ENCODE data around the gene CDKN2B-AS1. TPM values are rescaled to one million over a fixed set of nuclear protein-coding genes. Genes with fewer than 3 reads are reported as not detected.

The CDKN2B-AS1 gene
- total RNA-seq, 6 experiments from 2014 or later, result 0.61 to 1.5 (median 1.2) TPM

DNA sequence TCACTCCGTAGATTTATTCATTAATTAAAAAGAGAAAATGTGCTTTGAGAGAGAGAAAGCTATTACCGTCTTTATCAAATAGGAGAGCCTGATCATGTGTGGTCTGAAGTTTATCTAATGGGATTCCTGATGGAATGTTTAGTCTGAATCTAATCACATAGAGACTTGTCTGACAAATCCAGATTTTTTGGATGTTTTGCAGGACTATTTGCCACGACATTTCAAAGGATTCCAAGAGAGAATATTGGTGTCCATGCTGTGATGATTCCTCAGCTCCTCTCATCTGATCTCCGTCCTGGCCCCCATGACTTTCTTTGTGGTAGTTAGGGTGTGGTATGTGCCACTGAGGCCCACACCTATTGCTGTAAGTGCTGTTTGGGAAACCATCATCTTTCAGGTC, 34.6 kb downstream of the CDKN2B-AS1 start:
- H3K4me1 Mint-ChIP-seq (ENCODE audit: low read depth), result peaks cover 35% of the 10 kb centered on the region
- H3K27ac Mint-ChIP-seq, result no peak overlapping the region
- TF ChIP-seq, protein P1, sequence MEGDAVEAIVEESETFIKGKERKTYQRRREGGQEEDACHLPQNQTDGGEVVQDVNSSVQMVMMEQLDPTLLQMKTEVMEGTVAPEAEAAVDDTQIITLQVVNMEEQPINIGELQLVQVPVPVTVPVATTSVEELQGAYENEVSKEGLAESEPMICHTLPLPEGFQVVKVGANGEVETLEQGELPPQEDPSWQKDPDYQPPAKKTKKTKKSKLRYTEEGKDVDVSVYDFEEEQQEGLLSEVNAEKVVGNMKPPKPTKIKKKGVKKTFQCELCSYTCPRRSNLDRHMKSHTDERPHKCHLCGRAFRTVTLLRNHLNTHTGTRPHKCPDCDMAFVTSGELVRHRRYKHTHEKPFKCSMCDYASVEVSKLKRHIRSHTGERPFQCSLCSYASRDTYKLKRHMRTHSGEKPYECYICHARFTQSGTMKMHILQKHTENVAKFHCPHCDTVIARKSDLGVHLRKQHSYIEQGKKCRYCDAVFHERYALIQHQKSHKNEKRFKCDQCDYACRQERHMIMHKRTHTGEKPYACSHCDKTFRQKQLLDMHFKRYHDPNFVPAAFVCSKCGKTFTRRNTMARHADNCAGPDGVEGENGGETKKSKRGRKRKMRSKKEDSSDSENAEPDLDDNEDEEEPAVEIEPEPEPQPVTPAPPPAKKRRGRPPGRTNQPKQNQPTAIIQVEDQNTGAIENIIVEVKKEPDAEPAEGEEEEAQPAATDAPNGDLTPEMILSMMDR (IDR thresholded peaks at IDR 0.05), result no peak
- DNase-seq, result no peak
- no peak overlapping the region for H3K4me3 Mint-ChIP-seq
- H3K36me3 Mint-ChIP-seq (ENCODE audit: low read depth), result no peaks in the 10 kb centered on the region
- no peaks in the 10 kb centered on the region for H3K9me3 Mint-ChIP-seq
- peaks cover 2% of the 10 kb centered on the region; the same call in 1 of the 2 replicates for H3K27me3 Mint-ChIP-seq (ENCODE audit: insufficient read depth)

DNA sequence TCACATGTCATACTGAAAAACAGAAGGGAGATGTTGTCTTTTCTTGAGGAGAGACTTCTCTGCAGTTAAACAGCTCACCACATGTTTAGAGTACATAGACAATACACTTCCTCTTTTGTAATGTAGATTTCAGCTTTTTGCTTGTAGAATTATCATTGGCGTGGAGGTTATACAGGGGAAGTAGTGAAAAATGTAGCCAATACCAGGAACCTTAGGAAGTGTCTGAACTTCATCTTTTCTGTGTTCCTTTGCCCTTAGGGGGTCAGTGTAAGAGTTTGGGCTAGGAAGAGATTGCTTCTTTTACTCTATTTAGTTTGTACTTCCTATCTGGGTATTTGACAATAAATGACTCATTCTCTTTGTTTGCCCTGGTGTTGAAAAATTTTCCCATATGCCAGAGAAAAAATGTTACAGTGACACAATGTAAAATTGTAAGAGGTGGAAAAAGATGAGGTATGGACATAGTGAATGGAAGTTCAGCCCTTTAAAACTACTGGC, 35.6 kb downstream of the CDKN2B-AS1 start:
- Mint-ChIP-seq H3K4me3 (peak overlapping the region; percentile 13; the same call in 1 of the 2 replicates), H3K4me1 (ENCODE audit: low read depth) (peaks cover 35% of the 10 kb centered on the region), H3K27ac (peak overlapping the region; percentile 67), H3K36me3 (ENCODE audit: low read depth) (no peaks in the 10 kb centered on the region), H3K27me3 (ENCODE audit: insufficient read depth) (peaks cover 2% of the 10 kb centered on the region; the same call in 1 of the 2 replicates), H3K9me3 (no peaks in the 10 kb centered on the region)
- peak; percentile 45 for DNase-seq
- TF ChIP-seq, protein P1 (IDR thresholded peaks at IDR 0.05), result no peak

DNA sequence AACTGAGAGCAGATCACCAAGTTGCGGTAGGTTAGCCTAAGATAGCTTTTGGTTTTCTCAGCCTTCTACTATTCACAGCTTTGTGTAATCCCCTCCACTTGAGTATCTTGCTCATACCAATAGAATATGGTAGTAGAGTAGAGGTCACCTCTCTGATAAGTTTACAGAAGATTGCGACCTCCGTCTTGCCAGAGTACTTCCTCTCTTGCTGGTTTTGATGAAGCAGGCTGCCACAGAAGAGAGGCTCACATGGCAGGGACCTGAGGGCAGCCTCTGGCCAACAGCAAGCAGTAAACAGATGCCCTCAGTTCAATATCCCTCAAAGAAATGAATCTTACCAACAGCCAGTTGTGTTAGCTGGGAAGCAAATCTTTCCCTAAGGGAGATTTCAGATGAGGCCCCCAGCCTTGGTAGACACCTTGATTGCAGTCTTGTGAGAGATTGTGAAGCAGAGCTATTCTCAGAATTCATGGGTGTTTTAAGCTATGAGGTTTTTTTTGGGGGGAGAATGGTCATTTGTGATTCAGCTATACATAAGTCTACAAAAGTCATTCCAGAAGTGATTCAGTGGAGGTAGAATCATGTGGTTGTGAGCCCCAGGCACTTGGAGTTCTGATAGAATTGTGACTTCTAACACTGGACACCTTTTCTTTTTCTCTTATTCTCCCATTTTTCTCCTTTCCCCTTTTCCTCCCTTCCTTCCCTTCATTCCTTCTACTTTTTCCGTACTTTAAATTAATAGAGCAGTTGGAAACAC, 37.2 kb downstream of the CDKN2B-AS1 start:
- TF ChIP-seq, protein P1 (IDR thresholded peaks at IDR 0.05), result no peak
- no peaks in the 10 kb centered on the region for H3K9me3 Mint-ChIP-seq
- peak overlapping the region; percentile 22; the same call in 1 of the 2 replicates for H3K27ac Mint-ChIP-seq
- no peak for DNase-seq
- no peaks in the 10 kb centered on the region for H3K27me3 Mint-ChIP-seq (ENCODE audit: insufficient read depth)
- peaks cover 44% of the 10 kb centered on the region for H3K4me1 Mint-ChIP-seq (ENCODE audit: low read depth)
- no peaks in the 10 kb centered on the region for H3K36me3 Mint-ChIP-seq (ENCODE audit: low read depth)
- H3K4me3 Mint-ChIP-seq, result no peak overlapping the region

DNA sequence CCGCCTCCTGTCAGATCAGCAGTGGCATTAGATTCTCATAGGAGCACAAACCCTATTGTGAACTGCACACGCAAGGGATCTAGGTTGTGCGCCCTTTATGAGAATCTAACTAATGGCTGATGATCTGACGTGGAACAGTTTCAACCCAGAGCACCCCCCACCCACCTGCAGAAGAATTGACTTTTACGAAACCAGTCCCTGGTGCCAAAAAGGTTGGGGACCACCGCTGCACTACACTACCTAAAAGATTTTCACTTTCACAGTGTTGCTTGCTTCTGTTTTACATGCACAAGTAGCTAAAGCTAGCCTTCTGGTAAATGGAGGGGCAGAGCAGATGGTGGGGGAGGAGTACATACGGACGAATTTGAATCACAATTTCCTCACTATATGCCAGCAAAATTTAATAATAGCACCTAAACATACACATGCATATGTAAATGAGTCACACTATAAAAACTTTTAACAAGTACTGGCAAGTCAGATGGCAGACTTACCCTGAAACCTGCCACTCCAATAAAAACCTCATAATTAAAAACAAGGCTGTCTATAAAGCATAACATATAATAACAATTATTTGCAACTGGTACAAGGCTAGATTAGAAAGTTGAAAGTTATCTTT, 38.5 kb downstream of the CDKN2B-AS1 start:
- TF ChIP-seq, protein P1 (IDR thresholded peaks at IDR 0.05), result no peak
- H3K4me3 Mint-ChIP-seq, result no peak overlapping the region
- no peaks in the 10 kb centered on the region for H3K36me3 Mint-ChIP-seq (ENCODE audit: low read depth)
- peaks cover 56% of the 10 kb centered on the region for H3K4me1 Mint-ChIP-seq (ENCODE audit: low read depth)
- no peaks in the 10 kb centered on the region for H3K9me3 Mint-ChIP-seq
- no peak for DNase-seq
- no peak overlapping the region for H3K27ac Mint-ChIP-seq
- no peaks in the 10 kb centered on the region for H3K27me3 Mint-ChIP-seq (ENCODE audit: insufficient read depth)

DNA sequence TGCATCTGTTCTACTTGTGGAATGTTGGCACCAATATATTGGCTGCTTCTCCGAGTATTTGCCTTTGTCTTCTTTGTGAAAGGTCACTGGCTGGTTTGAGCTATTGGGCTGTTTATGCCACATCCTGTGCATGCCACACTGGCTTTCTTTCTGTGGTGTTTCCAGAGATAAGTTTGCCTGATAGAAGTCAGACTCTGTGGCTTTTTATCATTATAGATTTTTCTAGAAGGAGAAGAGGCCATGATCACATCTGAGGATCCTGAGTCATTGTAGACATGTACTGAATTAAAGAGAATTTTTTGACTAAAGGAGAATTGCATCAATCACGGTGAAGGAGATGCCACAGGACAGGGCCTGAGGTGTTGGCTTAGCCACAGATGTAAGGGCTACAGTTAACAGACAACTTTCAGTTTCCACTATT, 41.0 kb downstream of the CDKN2B-AS1 start:
- no peak for DNase-seq
- Mint-ChIP-seq H3K27ac (no peak overlapping the region), H3K9me3 (no peaks in the 10 kb centered on the region)

More for the DNA sequence above, 41.0 kb downstream of the CDKN2B-AS1 start:
- no peaks in the 10 kb centered on the region for H3K36me3 Mint-ChIP-seq (ENCODE audit: low read depth)
- H3K27me3 Mint-ChIP-seq (ENCODE audit: insufficient read depth), result no peaks in the 10 kb centered on the region
- H3K4me1 Mint-ChIP-seq (ENCODE audit: low read depth), result peaks cover 55% of the 10 kb centered on the region
- H3K4me3 Mint-ChIP-seq, result no peak overlapping the region
- TF ChIP-seq, protein P1 (IDR thresholded peaks at IDR 0.05), result no peak

All from HFFc6 (cell line).